ENCODE data around the gene ACTR2.

- TF ChIP-seq CTCF (conservative IDR thresholded peaks at IDR 0.05), result no peak
- TF ChIP-seq EZH2 (IDR thresholded peaks at IDR 0.05; ENCODE audit: low read depth), result no peak
Observed at GRCh38 chr2:65255356-65255755, 27.7 kb downstream of the ACTR2 start.
